ENCODE results near the gene ZMYM1. TPM values are rescaled to one million over a fixed set of nuclear protein-coding genes. Genes with fewer than 3 reads are reported as not detected.

Gene ZMYM1
- total RNA-seq, 2 donors from 2014 or later, result 13.4 to 14.3 TPM

DNA sequence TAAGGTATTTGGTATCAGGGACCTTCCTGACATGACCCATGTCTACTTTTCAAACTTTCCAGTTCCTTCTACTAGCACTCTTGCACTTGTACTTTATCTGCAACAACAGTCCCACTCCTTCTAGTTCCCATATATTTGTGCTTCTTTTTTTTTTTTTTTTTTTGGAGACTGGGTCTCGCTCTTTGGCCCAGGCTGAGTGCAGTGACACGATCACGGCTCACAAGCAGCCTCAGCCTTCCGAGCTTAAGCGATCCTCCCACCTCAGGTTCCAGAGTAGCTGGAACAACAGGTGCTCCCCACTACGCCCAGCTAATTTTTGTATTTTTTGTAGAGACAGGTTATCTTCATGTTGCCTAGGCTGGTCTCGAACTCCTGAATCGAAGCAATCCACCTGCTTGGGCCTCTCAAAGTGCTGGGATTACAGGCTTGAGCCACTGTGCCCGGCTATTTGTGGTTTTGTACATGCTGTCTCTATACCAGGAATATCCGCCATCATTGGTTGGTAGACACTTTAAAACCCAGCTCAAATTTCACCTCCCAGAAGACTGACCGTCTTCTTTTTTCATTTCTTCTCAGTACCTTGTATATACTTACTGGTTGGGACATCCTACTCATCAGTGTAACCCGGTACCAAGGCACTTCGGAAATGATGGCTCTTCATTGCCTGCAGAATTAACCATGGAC lies 1.1 kb downstream of the ZMYM1 start:
- peak overlapping the region; percentile 67 for H3K4me3 ChIP-seq
- no peak for DNase-seq
- TF ChIP-seq, protein P1, sequence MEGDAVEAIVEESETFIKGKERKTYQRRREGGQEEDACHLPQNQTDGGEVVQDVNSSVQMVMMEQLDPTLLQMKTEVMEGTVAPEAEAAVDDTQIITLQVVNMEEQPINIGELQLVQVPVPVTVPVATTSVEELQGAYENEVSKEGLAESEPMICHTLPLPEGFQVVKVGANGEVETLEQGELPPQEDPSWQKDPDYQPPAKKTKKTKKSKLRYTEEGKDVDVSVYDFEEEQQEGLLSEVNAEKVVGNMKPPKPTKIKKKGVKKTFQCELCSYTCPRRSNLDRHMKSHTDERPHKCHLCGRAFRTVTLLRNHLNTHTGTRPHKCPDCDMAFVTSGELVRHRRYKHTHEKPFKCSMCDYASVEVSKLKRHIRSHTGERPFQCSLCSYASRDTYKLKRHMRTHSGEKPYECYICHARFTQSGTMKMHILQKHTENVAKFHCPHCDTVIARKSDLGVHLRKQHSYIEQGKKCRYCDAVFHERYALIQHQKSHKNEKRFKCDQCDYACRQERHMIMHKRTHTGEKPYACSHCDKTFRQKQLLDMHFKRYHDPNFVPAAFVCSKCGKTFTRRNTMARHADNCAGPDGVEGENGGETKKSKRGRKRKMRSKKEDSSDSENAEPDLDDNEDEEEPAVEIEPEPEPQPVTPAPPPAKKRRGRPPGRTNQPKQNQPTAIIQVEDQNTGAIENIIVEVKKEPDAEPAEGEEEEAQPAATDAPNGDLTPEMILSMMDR (IDR thresholded peaks at IDR 0.05), result no peak
- intact Hi-C loops (cut with DNase I), result no loop called here
- no peaks in the 10 kb centered on the region for H3K27me3 ChIP-seq
- peak overlapping the region in 1 of 2 donors; percentile 78 for H3K9ac ChIP-seq (ENCODE audit: low read depth in 2 of 2, low read length in 2 of 2)
- no peaks in the 10 kb centered on the region for H3K9me3 ChIP-seq
- no peak overlapping the region for H3K27ac ChIP-seq
- H3K36me3 ChIP-seq, result no peaks in the 10 kb centered on the region
- no peaks in the 10 kb centered on the region for H3K4me1 ChIP-seq

DNA sequence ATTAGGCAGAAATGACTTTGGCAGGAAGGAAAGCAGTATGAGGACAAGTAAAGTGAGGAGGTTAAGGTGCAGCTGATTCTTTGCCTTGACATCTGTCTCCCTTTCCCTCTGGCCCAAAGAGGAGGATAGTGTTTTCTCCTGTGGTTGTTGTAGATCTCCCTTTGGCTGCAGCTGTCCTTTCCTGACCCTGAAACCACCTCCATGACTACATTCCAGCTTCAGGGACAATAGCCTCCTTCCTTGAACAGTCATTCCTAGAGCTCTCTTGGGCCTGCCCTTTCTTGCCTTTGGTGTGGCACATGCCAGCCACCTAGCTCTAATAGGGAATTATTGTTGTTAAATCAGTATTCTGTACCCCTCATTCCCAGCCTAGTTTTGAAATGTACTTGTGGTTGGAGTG lies 6.2 kb downstream of the ZMYM1 start:
- intact Hi-C loops (cut with DNase I), result no loop called here
- no peak overlapping the region for H3K27ac ChIP-seq
- no peaks in the 10 kb centered on the region for H3K27me3 ChIP-seq
- no peak for DNase-seq
- TF ChIP-seq, protein P1 (IDR thresholded peaks at IDR 0.05), result no peak
- no peak overlapping the region for H3K9ac ChIP-seq (ENCODE audit: low read depth in 2 of 2, low read length in 2 of 2)
- no peaks in the 10 kb centered on the region for H3K4me1 ChIP-seq
- H3K4me3 ChIP-seq, result no peak overlapping the region
- no peaks in the 10 kb centered on the region for H3K36me3 ChIP-seq
- no peaks in the 10 kb centered on the region for H3K9me3 ChIP-seq

DNA sequence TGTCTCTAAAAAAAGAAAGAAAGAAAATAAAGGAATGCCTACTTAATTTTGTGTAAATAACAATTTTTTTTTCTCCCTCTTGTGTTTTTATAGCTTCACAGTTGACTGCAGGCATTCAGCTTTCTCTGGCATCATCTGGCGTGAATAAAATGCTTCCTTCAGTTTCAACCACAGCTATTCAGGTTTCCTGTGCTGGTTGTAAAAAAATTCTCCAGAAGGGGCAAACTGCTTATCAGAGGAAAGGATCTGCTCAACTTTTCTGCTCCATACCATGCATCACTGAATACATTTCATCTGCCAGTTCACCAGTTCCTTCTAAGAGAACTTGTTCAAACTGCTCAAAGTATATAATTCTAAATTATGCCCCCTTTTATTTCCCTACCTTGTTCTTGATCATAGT lies 18.0 kb downstream of the ZMYM1 start:
- no peak overlapping the region for H3K4me3 ChIP-seq
- H3K27ac ChIP-seq, result no peak overlapping the region
- H3K27me3 ChIP-seq, result no peaks in the 10 kb centered on the region
- intact Hi-C loops (cut with DNase I), result no loop called here
- no peak overlapping the region for H3K9ac ChIP-seq (ENCODE audit: low read depth in 2 of 2, low read length in 2 of 2)
- no peaks in the 10 kb centered on the region for H3K9me3 ChIP-seq
- DNase-seq, result no peak
- TF ChIP-seq, protein P1 (IDR thresholded peaks at IDR 0.05), result no peak
- H3K4me1 ChIP-seq, result no peaks in the 10 kb centered on the region
- peaks cover 7% of the 10 kb centered on the region for H3K36me3 ChIP-seq

DNA sequence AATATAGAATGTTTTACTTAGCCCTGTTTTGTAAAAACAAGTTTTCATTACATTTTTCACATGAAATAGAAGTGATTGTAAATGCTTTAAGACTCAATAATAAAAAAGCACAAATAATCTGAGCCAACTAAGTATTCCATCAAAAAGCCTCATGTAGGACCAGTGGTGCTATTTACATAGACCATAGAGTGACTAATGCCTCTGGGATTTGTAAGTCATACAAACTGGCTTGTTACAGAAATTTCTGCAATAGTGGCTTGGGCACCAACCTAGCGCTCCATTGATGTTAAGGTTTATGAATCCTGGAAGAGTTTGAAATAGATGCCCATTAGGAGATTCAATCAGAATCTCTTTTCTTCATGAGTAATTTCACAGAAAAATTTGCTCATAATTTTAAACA lies 31.9 kb downstream of the ZMYM1 start:
- H3K36me3 ChIP-seq, result peaks cover 3% of the 10 kb centered on the region
- no peaks in the 10 kb centered on the region for H3K27me3 ChIP-seq
- TF ChIP-seq, protein P1 (IDR thresholded peaks at IDR 0.05), result no peak
- H3K27ac ChIP-seq, result no peak overlapping the region
- no peaks in the 10 kb centered on the region for H3K4me1 ChIP-seq
- DNase-seq, result no peak
- H3K9me3 ChIP-seq, result no peaks in the 10 kb centered on the region
- no peak overlapping the region for H3K9ac ChIP-seq (ENCODE audit: low read depth in 2 of 2, low read length in 2 of 2)
- intact Hi-C loops (cut with DNase I), result no loop called here
- no peak overlapping the region for H3K4me3 ChIP-seq

DNA sequence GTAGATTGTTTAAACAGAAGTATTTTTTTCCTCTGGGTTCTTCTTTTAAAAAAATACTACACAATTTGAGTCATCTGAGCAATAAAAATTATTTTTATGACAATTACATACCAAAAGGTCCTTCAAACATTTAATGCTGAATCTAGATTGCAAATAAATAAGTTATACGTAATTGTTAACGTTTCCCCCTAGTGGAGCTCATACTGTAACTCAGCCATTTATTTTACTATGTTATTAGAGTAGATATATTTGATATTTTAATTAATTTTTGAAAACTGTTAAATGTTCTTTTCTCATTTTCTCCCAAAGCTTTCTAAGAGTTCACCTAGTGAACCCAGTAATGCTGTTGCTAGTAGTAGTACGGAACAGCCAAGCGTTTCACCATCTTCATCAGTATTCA lies 33.5 kb downstream of the ZMYM1 start:
- Histone ChIP-seq H3K4me1 (no peaks in the 10 kb centered on the region), H3K9me3 (no peaks in the 10 kb centered on the region), H3K4me3 (no peak overlapping the region), H3K36me3 (peaks cover 3% of the 10 kb centered on the region), H3K27ac (no peak overlapping the region), H3K27me3 (no peaks in the 10 kb centered on the region), H3K9ac (ENCODE audit: low read depth in 2 of 2, low read length in 2 of 2) (no peak overlapping the region)
- DNase-seq, result no peak
- TF ChIP-seq, protein P1 (IDR thresholded peaks at IDR 0.05), result no peak
- intact Hi-C loops (cut with DNase I), result no loop called here

Measured in colonic mucosa (tissue), 4 donors.